B cell (primary cell): ENCODE measurements around the gene RPL19. TPM values are rescaled to one million over a fixed set of nuclear protein-coding genes. Genes with fewer than 3 reads are reported as not detected.

Experiments used
- ATAC-seq: fragments of 200-7000 bp; cut with Tn5 transposase; one replicate; pipeline ENCODE4 v1.10.0; 2021; ENCODE audit warnings: low read depth, mild to moderate bottlenecking, moderate number of reproducible peaks, moderate library complexity
- CTCF ChIA-PET: fragments of 350-600 bp; sonication (Branson Sonifier 250); formaldehyde crosslinking; loops from one replicate; lab custom pipeline; 2021; ENCODE audit warnings: antibody characterized with exemption, inconsistent platforms; lab: Charles Lee
- POLR2A ChIA-PET: fragments of 350-600 bp; sonication (Branson Sonifier 250); formaldehyde crosslinking; loops from one replicate; lab custom pipeline; 2021; ENCODE audit warnings: antibody characterized with exemption; lab: Charles Lee
- DNase-seq: peaks from one replicate; pipeline ENCODE4 v3.0.0; 2013
- H2AFZ ChIP-seq: 2 replicates; pipeline ENCODE4 v1.6.1; 2012; ENCODE audit warnings: mild to moderate bottlenecking, low read depth, low read length; ENCODE audit not compliant: insufficient read depth, poor library complexity, severe bottlenecking
- H3K27ac ChIP-seq, 2 donors: 1 replicate in 1 of 2; 2 replicates in 1 of 2; pipeline ENCODE4 v1.5.1; 2012 to 2013; ENCODE audit warnings: low read length in 2 of 2, mild to moderate bottlenecking in 2 of 2, moderate library complexity in 1 of 2
- H3K27me3 ChIP-seq, 4 experiments: fragments of 200-600 bp in 1 of 4; sonication (generic) in 1 of 4; replicated peaks in 1 of 4; 1 replicate in 2 of 4; 2 replicates in 2 of 4; pipeline versions ENCODE4 v1.6.1 to v1.7.0; 2013 to 2016; ENCODE audit warnings: low read length in 3 of 4, mild to moderate bottlenecking in 2 of 4, mixed read lengths in 1 of 4, moderate library complexity in 1 of 4; ENCODE audit not compliant: insufficient read depth in 4 of 4, control insufficient read depth in 3 of 4; ENCODE audit errors: control extremely low read depth in 1 of 4
- H3K36me3 ChIP-seq, 2 experiments: replicated peaks in 1 of 2; 1 replicate in 1 of 2; 2 replicates in 1 of 2; pipeline versions ENCODE4 v1.6.1 to v1.7.1; 2013; ENCODE audit warnings: low read length in 1 of 2; ENCODE audit not compliant: insufficient read depth in 2 of 2, control insufficient read depth in 1 of 2; ENCODE audit errors: control extremely low read depth in 1 of 2, extremely low read depth in 1 of 2
- H3K4me1 ChIP-seq, 2 donors: fragments of 200-600 bp in 1 of 2; sonication (generic) in 1 of 2; 1 replicate in 1 of 2; 2 replicates in 1 of 2; pipeline versions ENCODE4 v1.5.1 to v1.6.1; 2013 to 2017; ENCODE audit warnings: low read length in 2 of 2; ENCODE audit not compliant: control insufficient read depth in 2 of 2, insufficient read depth in 2 of 2
- H3K4me2 ChIP-seq: replicated peaks from 2 replicates; pipeline ENCODE3; 2012; ENCODE audit warnings: mild to moderate bottlenecking, low read depth, low read length; ENCODE audit not compliant: poor library complexity, severe bottlenecking
- H3K4me3 ChIP-seq, 5 experiments: fragments of 200-600 bp in 1 of 5; sonication (generic) in 1 of 5; 1 replicate in 3 of 5; 2 replicates in 2 of 5; pipeline versions ENCODE4 v1.5.1 to v1.7.0; 2011 to 2016; ENCODE audit warnings: low read length in 4 of 5, mild to moderate bottlenecking in 4 of 5, low read depth in 2 of 5, control low read depth in 1 of 5, moderate library complexity in 1 of 5; ENCODE audit not compliant: insufficient read depth in 1 of 5; ENCODE audit errors: control extremely low read depth in 1 of 5, extremely low read depth in 1 of 5
- H3K79me2 ChIP-seq: fragments of 200-600 bp; sonication (generic); one replicate; pipeline ENCODE4 v1.6.0; 2016; ENCODE audit warnings: low read length; ENCODE audit not compliant: control insufficient read depth, insufficient read depth
- H3K9ac ChIP-seq: fragments of 200-600 bp; sonication (generic); 2 replicates; pipeline ENCODE4 v1.6.1; 2017; ENCODE audit warnings: mild to moderate bottlenecking, low read length, moderate library complexity
- H3K9me3 ChIP-seq, 3 donors: one replicate each; pipeline versions ENCODE4 v1.6.1 to v1.7.1; 2013; ENCODE audit warnings: low read length in 2 of 3; ENCODE audit not compliant: control insufficient read depth in 2 of 3, insufficient read depth in 1 of 3; ENCODE audit errors: control extremely low read depth in 1 of 3
- H4K20me1 ChIP-seq: 2 replicates; pipeline ENCODE4 v1.6.0; 2012; ENCODE audit warnings: mild to moderate bottlenecking, low read length; ENCODE audit not compliant: insufficient read depth, control insufficient read depth, poor library complexity, severe bottlenecking
- H3K27ac Mint-ChIP-seq: one replicate; pipeline ENCODE4 v1.8.0; 2021; ENCODE audit warnings: mixed read lengths
- H3K27me3 Mint-ChIP-seq: one replicate; pipeline ENCODE4 v1.8.0; 2021; ENCODE audit warnings: mixed read lengths
- H3K4me1 Mint-ChIP-seq: one replicate; pipeline ENCODE4 v1.8.0; 2021; ENCODE audit warnings: mixed read lengths
- H3K4me3 Mint-ChIP-seq: one replicate; pipeline ENCODE4 v1.8.0; 2021; ENCODE audit warnings: mixed read lengths
- H3K9me3 Mint-ChIP-seq: one replicate; pipeline ENCODE4 v1.8.0; 2022; ENCODE audit warnings: mixed read lengths; ENCODE audit not compliant: insufficient read depth
- EZH2 ChIP-seq: IDR thresholded peaks from 2 replicates; pipeline ENCODE4 v1.6.1; 2012; ENCODE audit warnings: borderline replicate concordance, low read depth, mild to moderate bottlenecking, moderate library complexity, low read length; ENCODE audit not compliant: insufficient read depth, poor library complexity, severe bottlenecking
- WGBS: methylation state at CpG from one replicate; pipeline ENCODE4 v1.1.5; 2013; ENCODE audit warnings: missing lambda C conversion rate; ENCODE audit not compliant: insufficient coverage; 5-methylcytosine and 5-hydroxymethylcytosine counted together
- intact Hi-C: fragments of 100-400 bp; cut with micrococcal nuclease; formaldehyde crosslinking; loops from one replicate; pipeline ENCODE4 v1.10.0; 2022
- polyA plus RNA-seq: library from polyadenylated mRNA; depleted of rRNA; stranded (reverse); fragments of >200 nt; gene quantifications from 2 replicates; pipeline ENCODE4 v1.2.3, GENCODE V29; 2012
- total RNA-seq, 2 donors: library from RNA; stranded (reverse); fragments of 120-200 nt in 1 of 2; gene quantifications; 1 replicate in 1 of 2; 2 replicates in 1 of 2; pipeline versions ENCODE4 v1.2.3 to v1.2.4, GENCODE V29; 2013 to 2022
- TF ChIP-seq, protein P1 (sequence below): fragments of 200-600 bp; IDR thresholded peaks from one replicate; pipeline ENCODE4 v1.8.0; 2022; ENCODE audit warnings: antibody characterized with exemption, mild to moderate bottlenecking

RPL19 gene
- total and polyA plus RNA-seq, 2 donors (not counting 1 experiment from before 2014, with no cell fraction given): 3,041 to 3,233 TPM

DNA sequence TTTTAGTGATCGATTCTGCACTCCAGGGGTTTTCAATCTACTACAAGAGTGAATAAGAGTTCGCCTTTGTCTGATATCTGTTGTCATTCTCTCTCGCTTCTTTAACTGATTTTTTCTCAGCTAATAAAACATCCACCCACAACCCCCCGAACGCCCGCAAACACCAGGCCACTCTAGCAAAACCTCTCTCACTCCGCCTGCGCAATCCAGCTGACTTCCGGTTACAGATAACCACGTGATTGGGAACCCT is 338 bp upstream of the RPL19 start:
- intact Hi-C loops: loop anchor here (1.0 to 10.0 kb wide), 3 partner anchors 10 to 205 kb away; partner anchors contain the start of genes FBXL20 and PLXDC1
- peaks cover 57% of the 10 kb centered on the region for H3K4me1 Mint-ChIP-seq
- Histone ChIP-seq H3K4me3 (peak overlapping the region; percentile 78 to 100 (median 95)), H3K27me3 (no peaks in the 10 kb centered on the region), H3K27ac (peak overlapping the region; percentile 89 to 99), H2AFZ (peak overlapping the region; percentile 74), H3K4me2 (peak overlapping the region; percentile 83), H3K9me3 (no peaks in the 10 kb centered on the region), H3K79me2 (peaks cover 20% of the 10 kb centered on the region), H3K36me3 (peaks cover 2 to 36% of the 10 kb centered on the region in 2 experiments), H3K4me1 (peaks cover 37 to 61% of the 10 kb centered on the region in 2 donors), H3K9ac (peak overlapping the region; percentile 91), H4K20me1 (peaks cover 38% of the 10 kb centered on the region)
- ChIA-PET CTCF (interaction anchor here (1.0 to 18.9 kb wide), 8 partner anchors 9 to 216 kb away, joined by 3 to 707 read pairs (median 11); no protein-coding TSS in a partner anchor), POLR2A (interaction anchor here (0.6 to 1.9 kb wide), 15 partner anchors 9 to 530 kb away, joined by 3 to 19 read pairs (median 5); partner anchors contain the start of genes CDK12, LASP1, MIEN1 and RPL23)
- peak; percentile 62 for ATAC-seq
- TF ChIP-seq, protein P1, sequence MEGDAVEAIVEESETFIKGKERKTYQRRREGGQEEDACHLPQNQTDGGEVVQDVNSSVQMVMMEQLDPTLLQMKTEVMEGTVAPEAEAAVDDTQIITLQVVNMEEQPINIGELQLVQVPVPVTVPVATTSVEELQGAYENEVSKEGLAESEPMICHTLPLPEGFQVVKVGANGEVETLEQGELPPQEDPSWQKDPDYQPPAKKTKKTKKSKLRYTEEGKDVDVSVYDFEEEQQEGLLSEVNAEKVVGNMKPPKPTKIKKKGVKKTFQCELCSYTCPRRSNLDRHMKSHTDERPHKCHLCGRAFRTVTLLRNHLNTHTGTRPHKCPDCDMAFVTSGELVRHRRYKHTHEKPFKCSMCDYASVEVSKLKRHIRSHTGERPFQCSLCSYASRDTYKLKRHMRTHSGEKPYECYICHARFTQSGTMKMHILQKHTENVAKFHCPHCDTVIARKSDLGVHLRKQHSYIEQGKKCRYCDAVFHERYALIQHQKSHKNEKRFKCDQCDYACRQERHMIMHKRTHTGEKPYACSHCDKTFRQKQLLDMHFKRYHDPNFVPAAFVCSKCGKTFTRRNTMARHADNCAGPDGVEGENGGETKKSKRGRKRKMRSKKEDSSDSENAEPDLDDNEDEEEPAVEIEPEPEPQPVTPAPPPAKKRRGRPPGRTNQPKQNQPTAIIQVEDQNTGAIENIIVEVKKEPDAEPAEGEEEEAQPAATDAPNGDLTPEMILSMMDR: no peak
- no peak for TF ChIP-seq EZH2
- DNase-seq: no peak
- no CpG with 5 or more reads among the region's 10 CpGs for WGBS
- H3K27me3 Mint-ChIP-seq: no peaks in the 10 kb centered on the region
- no peaks in the 10 kb centered on the region for H3K9me3 Mint-ChIP-seq
- H3K27ac Mint-ChIP-seq: peak overlapping the region; percentile 100
- peak overlapping the region; percentile 89 for H3K4me3 Mint-ChIP-seq

GRCh38 chr17:39200957-39201510 is 951 bp downstream of the RPL19 start:
- Mint-ChIP-seq H3K9me3 (no peaks in the 10 kb centered on the region), H3K27ac (peak overlapping the region; percentile 100), H3K4me1 (peaks cover 51% of the 10 kb centered on the region), H3K27me3 (no peaks in the 10 kb centered on the region), H3K4me3 (peak overlapping the region; percentile 89)
- Histone ChIP-seq H4K20me1 (peaks cover 33% of the 10 kb centered on the region), H3K27ac (peak overlapping the region; percentile 89 to 99), H3K79me2 (peaks cover 20% of the 10 kb centered on the region), H3K4me2 (peak overlapping the region; percentile 83), H3K4me1 (peaks cover 30 to 53% of the 10 kb centered on the region in 2 donors), H2AFZ (peak overlapping the region; percentile 74), H3K9ac (peak overlapping the region; percentile 91), H3K9me3 (no peaks in the 10 kb centered on the region), H3K4me3 (peak overlapping the region; percentile 78 to 100 (median 95)), H3K36me3 (peaks cover 4 to 41% of the 10 kb centered on the region in 2 experiments), H3K27me3 (no peaks in the 10 kb centered on the region)
- TF ChIP-seq, protein P1: no peak
- no peak for TF ChIP-seq EZH2
- ChIA-PET POLR2A (no interaction called here), CTCF (interaction anchor here (1.3 to 18.9 kb wide), 2 partner anchors 39 to 48 kb away, joined by 3 to 707 read pairs; no protein-coding TSS in a partner anchor)
- 34% methylated on average over 6 of the region's 11 CpGs for WGBS
- intact Hi-C loops: loop anchor here (1.0 to 10.0 kb wide), 2 partner anchors 8 to 204 kb away; partner anchors contain the start of gene FBXL20
- DNase-seq: no peak
- ATAC-seq: no peak
